ENCODE data around the gene KRT8. TPM values are rescaled to one million over a fixed set of nuclear protein-coding genes. Genes with fewer than 3 reads are reported as not detected.

Gene KRT8
- total and polyA plus RNA-seq, 2 of the 13 experiments (the other 11 are each of a cell fraction or from before 2014, with no cell fraction given), result 498 to 718 TPM

DNA sequence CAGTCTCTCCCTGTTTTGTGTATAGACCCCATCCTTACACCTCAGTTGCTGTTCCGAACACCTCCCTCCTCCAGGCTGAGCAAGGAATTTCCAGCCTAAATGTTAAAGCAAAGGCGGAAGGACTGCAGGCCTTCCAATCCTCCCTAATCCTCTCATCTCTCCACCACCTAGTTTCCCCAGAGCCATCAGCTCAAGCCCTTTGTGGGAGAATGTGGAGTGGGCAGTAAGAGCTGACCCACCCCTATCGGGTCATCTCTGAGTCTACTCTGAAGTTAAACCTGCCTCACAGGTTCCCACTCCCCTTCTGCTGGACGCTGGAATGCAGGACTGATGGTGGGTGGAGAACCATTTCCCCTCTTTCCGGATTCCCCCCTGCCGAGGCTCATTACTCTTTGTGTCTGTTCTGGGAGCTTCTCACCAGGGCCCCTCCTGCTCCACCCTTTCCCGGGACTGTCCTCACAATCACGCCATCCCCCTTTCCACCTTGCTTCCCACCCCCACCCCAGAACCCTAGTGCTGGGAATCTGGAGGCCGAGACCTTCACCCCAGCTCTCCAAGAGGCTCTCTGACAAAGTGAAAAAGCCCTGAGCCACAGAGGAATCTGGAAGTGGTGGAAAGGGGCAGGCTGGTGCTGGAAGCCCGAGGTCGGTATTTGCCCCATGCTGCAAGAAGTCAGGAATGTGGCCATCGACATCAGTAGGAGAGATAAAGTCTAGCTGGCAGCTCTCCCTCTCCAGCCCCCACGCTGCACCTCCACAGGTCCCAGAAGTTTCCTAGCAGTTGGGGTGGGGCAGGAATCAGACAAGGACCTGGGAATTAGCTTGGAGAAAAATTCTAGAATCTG, 40.7 kb upstream of the KRT8 start (continued):
- TF ChIP-seq MLXIP (CRISPR knock-in tag; IDR thresholded peaks at IDR 0.05; ENCODE audit: borderline replicate concordance), result no peak
- TF ChIP-seq, protein P1, sequence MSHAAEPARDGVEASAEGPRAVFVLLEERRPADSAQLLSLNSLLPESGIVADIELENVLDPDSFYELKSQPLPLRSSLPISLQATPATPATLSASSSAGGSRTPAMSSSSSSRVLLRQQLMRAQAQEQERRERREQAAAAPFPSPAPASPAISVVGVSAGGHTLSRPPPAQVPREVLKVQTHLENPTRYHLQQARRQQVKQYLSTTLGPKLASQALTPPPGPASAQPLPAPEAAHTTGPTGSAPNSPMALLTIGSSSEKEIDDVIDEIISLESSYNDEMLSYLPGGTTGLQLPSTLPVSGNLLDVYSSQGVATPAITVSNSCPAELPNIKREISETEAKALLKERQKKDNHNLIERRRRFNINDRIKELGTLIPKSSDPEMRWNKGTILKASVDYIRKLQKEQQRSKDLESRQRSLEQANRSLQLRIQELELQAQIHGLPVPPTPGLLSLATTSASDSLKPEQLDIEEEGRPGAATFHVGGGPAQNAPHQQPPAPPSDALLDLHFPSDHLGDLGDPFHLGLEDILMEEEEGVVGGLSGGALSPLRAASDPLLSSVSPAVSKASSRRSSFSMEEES (CRISPR knock-in tag; IDR thresholded peaks at IDR 0.05), result peak; percentile 28; the same call in 1 of the 2 replicates
- no peak for TF ChIP-seq ZBTB7A (CRISPR knock-in tag; IDR thresholded peaks at IDR 0.05)
- no peak for TF ChIP-seq ZNF274 (CRISPR knock-in tag; IDR thresholded peaks at IDR 0.05)
- no peak for TF ChIP-seq REXO4 (CRISPR knock-in tag; IDR thresholded peaks at IDR 0.05; ENCODE audit: borderline replicate concordance)
- peak; percentile 84 for TF ChIP-seq NCOA2 (CRISPR knock-in tag; IDR thresholded peaks at IDR 0.05)
- 0 out of 2 replicates have a peak, but pooled peaks have one; percentile 25 for TF ChIP-seq ZNF205 (CRISPR knock-in tag; IDR thresholded peaks at IDR 0.05)
- TF ChIP-seq FOXP4 (CRISPR knock-in tag; IDR thresholded peaks at IDR 0.05), result peak; percentile 57; the same call in 1 of the 2 replicates
- no peak for TF ChIP-seq EEA1 (CRISPR knock-in tag; IDR thresholded peaks at IDR 0.05; ENCODE audit: borderline replicate concordance)
- TF ChIP-seq FLYWCH1 (CRISPR knock-in tag; IDR thresholded peaks at IDR 0.05), result no peak
- TF ChIP-seq ZNF496 (CRISPR knock-in tag; IDR thresholded peaks at IDR 0.05; ENCODE audit: insufficient replicate concordance), result no peak
- no peak for TF ChIP-seq FOXP1 (IDR thresholded peaks at IDR 0.05)
- TF ChIP-seq FOXP1 (CRISPR knock-in tag; IDR thresholded peaks at IDR 0.05), result no peak
- peak; percentile 47; the same call in 1 of the 2 replicates for TF ChIP-seq HNF4G (IDR thresholded peaks at IDR 0.05; ENCODE audit: borderline replicate concordance, low read depth, low read length)
- no peak for TF ChIP-seq HNF4G (CRISPR knock-in tag; IDR thresholded peaks at IDR 0.05; ENCODE audit: borderline replicate concordance, low read depth)
- TF ChIP-seq STAG1 (CRISPR knock-in tag; IDR thresholded peaks at IDR 0.05), result no peak
- TF ChIP-seq ZNF564 (CRISPR knock-in tag; IDR thresholded peaks at IDR 0.05), result no peak
- TF ChIP-seq, protein P2, sequence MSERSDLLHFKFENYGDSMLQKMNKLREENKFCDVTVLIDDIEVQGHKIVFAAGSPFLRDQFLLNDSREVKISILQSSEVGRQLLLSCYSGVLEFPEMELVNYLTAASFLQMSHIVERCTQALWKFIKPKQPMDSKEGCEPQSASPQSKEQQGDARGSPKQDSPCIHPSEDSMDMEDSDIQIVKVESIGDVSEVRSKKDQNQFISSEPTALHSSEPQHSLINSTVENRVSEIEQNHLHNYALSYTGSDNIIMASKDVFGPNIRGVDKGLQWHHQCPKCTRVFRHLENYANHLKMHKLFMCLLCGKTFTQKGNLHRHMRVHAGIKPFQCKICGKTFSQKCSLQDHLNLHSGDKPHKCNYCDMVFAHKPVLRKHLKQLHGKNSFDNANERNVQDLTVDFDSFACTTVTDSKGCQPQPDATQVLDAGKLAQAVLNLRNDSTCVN (CRISPR knock-in tag; IDR thresholded peaks at IDR 0.05; ENCODE audit: borderline replicate concordance), result peak; percentile 44; the same call in 1 of the 2 replicates
- no peak; the same call in 1 of the 2 replicates for TF ChIP-seq HOXA5 (CRISPR knock-in tag; IDR thresholded peaks at IDR 0.05)
- no peak for TF ChIP-seq ELF3 (CRISPR knock-in tag; IDR thresholded peaks at IDR 0.05)
